H9 (cell line): Measurements from ENCODE around the gene CEACAM4. TPM values are rescaled to one million over a fixed set of nuclear protein-coding genes. Genes with fewer than 3 reads are reported as not detected.

Source experiments
- DNase-seq: peaks from one replicate; pipeline ENCODE4 v3.0.0-alpha.2; 2017
- H2AFZ ChIP-seq: one replicate; pipeline ENCODE4 v1.6.1; 2013; ENCODE audit warnings: mild to moderate bottlenecking, low read length, control low read depth, moderate library complexity
- H2AK5ac ChIP-seq: 2 replicates; pipeline ENCODE4 v1.6.1; 2013; ENCODE audit warnings: low read length, control low read depth, mixed read lengths; ENCODE audit not compliant: insufficient read length
- H2BK120ac ChIP-seq: one replicate; pipeline ENCODE4 v1.6.1; 2013; ENCODE audit warnings: low read depth, mild to moderate bottlenecking, low read length, control low read depth, inconsistent platforms; ENCODE audit not compliant: poor library complexity, severe bottlenecking
- H2BK12ac ChIP-seq: 2 replicates; pipeline ENCODE4 v1.6.1; 2013; ENCODE audit warnings: low read length, control low read depth, mixed read lengths, low read depth; ENCODE audit not compliant: insufficient read length
- H2BK15ac ChIP-seq: 2 replicates; pipeline ENCODE4 v1.6.1; 2013; ENCODE audit warnings: low read depth, low read length, control low read depth
- H2BK20ac ChIP-seq: one replicate; pipeline ENCODE4 v1.6.1; 2013; ENCODE audit warnings: low read depth, mild to moderate bottlenecking, low read length, control low read depth, inconsistent platforms; ENCODE audit not compliant: poor library complexity, severe bottlenecking
- H2BK5ac ChIP-seq: 2 replicates; pipeline ENCODE4 v1.6.1; 2013; ENCODE audit warnings: low read length, control low read depth, mixed read lengths; ENCODE audit not compliant: insufficient read length
- H3K14ac ChIP-seq: 2 replicates; pipeline ENCODE4 v1.6.1; 2013; ENCODE audit warnings: low read length, control low read depth; ENCODE audit not compliant: insufficient read depth
- H3K18ac ChIP-seq: 2 replicates; pipeline ENCODE4 v1.6.1; 2013; ENCODE audit warnings: low read depth, mild to moderate bottlenecking, mixed read lengths, low read length, control low read depth; ENCODE audit not compliant: insufficient read length
- H3K23ac ChIP-seq: 2 replicates; pipeline ENCODE4 v1.6.1; 2013; ENCODE audit warnings: low read length, control low read depth, mixed read lengths, low read depth; ENCODE audit not compliant: insufficient read length
- H3K23me2 ChIP-seq: 2 replicates; pipeline ENCODE4 v1.6.1; 2013; ENCODE audit warnings: low read depth, mild to moderate bottlenecking, mixed read lengths, low read length, control low read depth; ENCODE audit not compliant: insufficient read length, poor library complexity, severe bottlenecking
- H3K27ac ChIP-seq: 2 replicates; pipeline ENCODE4 v1.5.1; 2013; ENCODE audit warnings: low read length, control low read depth, mixed read lengths, low read depth; ENCODE audit not compliant: insufficient read length
- H3K27me3 ChIP-seq: 2 replicates; pipeline ENCODE4 v1.6.1; 2013; ENCODE audit warnings: low read length, control low read depth, inconsistent platforms; ENCODE audit not compliant: insufficient read depth
- H3K4ac ChIP-seq: 2 replicates; pipeline ENCODE4 v1.6.1; 2013; ENCODE audit warnings: low read depth, mild to moderate bottlenecking, control low read depth, inconsistent platforms, low read length, moderate library complexity
- H3K4me1 ChIP-seq: 2 replicates; pipeline ENCODE4 v1.6.1; 2013; ENCODE audit warnings: low read length, control low read depth, inconsistent platforms; ENCODE audit not compliant: insufficient read depth
- H3K4me2 ChIP-seq: 2 replicates; pipeline ENCODE4 v1.6.1; 2013; ENCODE audit warnings: low read length, control low read depth, mixed read lengths; ENCODE audit not compliant: insufficient read length, insufficient read depth
- H3K56ac ChIP-seq: 2 replicates; pipeline ENCODE4 v1.6.1; 2013; ENCODE audit warnings: low read depth, mild to moderate bottlenecking, mixed read lengths, low read length, control low read depth; ENCODE audit not compliant: insufficient read length
- H3K79me1 ChIP-seq: 2 replicates; pipeline ENCODE4 v1.6.1; 2013; ENCODE audit warnings: low read depth, mild to moderate bottlenecking, moderate library complexity, low read length, control low read depth, inconsistent platforms; ENCODE audit not compliant: insufficient read depth, poor library complexity, severe bottlenecking
- H3K79me2 ChIP-seq: 2 replicates; pipeline ENCODE4 v1.6.1; 2013; ENCODE audit warnings: low read length, control low read depth, inconsistent platforms; ENCODE audit not compliant: insufficient read depth
- H3K9ac ChIP-seq: 2 replicates; pipeline ENCODE4 v1.6.1; 2013; ENCODE audit warnings: low read length, control low read depth, mixed read lengths; ENCODE audit not compliant: insufficient read length; ENCODE audit errors: extremely low read depth
- H3K9me3 ChIP-seq: one replicate; pipeline ENCODE4 v1.6.1; 2013; ENCODE audit warnings: low read depth, low read length, inconsistent platforms; ENCODE audit not compliant: control insufficient read depth
- H3T11ph ChIP-seq: one replicate; pipeline ENCODE4 v1.6.1; 2013; ENCODE audit warnings: mild to moderate bottlenecking, low read length, control low read depth, inconsistent platforms
- H4K20me1 ChIP-seq: one replicate; pipeline ENCODE4 v1.6.1; 2013; ENCODE audit not compliant: control insufficient read depth, insufficient read length, insufficient read depth
- H4K5ac ChIP-seq: 2 replicates; pipeline ENCODE4 v1.6.1; 2013; ENCODE audit warnings: low read depth, mild to moderate bottlenecking, mixed read lengths, low read length, control low read depth; ENCODE audit not compliant: insufficient read length
- H4K8ac ChIP-seq: replicated peaks from 2 replicates; pipeline ENCODE4 v1.6.1; 2013; ENCODE audit warnings: low read length, control low read depth, mixed read lengths, low read depth; ENCODE audit not compliant: insufficient read length
- H4K91ac ChIP-seq: 2 replicates; pipeline ENCODE4 v1.6.1; 2013; ENCODE audit warnings: low read depth, mild to moderate bottlenecking, moderate library complexity, mixed read lengths, low read length, control low read depth; ENCODE audit not compliant: insufficient read length
- H3K27ac Mint-ChIP-seq, 3 experiments: 2 replicates in 2 of 3; 3 replicates in 1 of 3; pipeline ENCODE4 v1.8.0; 2020 to 2021; ENCODE audit warnings: mixed read lengths in 3 of 3, mild to moderate bottlenecking in 1 of 3, moderate library complexity in 1 of 3
- H3K27me3 Mint-ChIP-seq: 2 replicates; pipeline ENCODE4 v1.8.0; 2021; ENCODE audit warnings: low read depth, mild to moderate bottlenecking, moderate library complexity, mixed read lengths
- H3K36me3 Mint-ChIP-seq, 3 experiments: 2 replicates in 2 of 3; 3 replicates in 1 of 3; pipeline ENCODE4 v1.8.0; 2020 to 2021; ENCODE audit warnings: low read depth in 3 of 3, mixed read lengths in 3 of 3; ENCODE audit not compliant: insufficient read depth in 1 of 3
- H3K4me1 Mint-ChIP-seq, 2 experiments: 2 replicates each; pipeline ENCODE4 v1.8.0; 2020; ENCODE audit warnings: mixed read lengths in 2 of 2
- H3K4me3 Mint-ChIP-seq, 2 experiments: 2 replicates in 1 of 2; 3 replicates in 1 of 2; pipeline ENCODE4 v1.8.0; 2020 to 2021; ENCODE audit warnings: mild to moderate bottlenecking in 2 of 2, mixed read lengths in 2 of 2, moderate library complexity in 1 of 2
- H3K9me3 Mint-ChIP-seq, 2 experiments: 2 replicates in 1 of 2; 3 replicates in 1 of 2; pipeline ENCODE4 v1.8.0; 2020; ENCODE audit warnings: mild to moderate bottlenecking in 2 of 2, mixed read lengths in 2 of 2, moderate library complexity in 1 of 2
- WGBS: extraction: QIAGEN DNeasy Blood & Tissue Kit; methylation state at CpG from one replicate; pipeline ENCODE4 v1.1.7; 2013; ENCODE audit warnings: missing lambda C conversion rate, low lambda C conversion rate, mixed read lengths; ENCODE audit not compliant: insufficient read length; ENCODE audit errors: extremely low coverage; 5-methylcytosine and 5-hydroxymethylcytosine counted together
- total RNA-seq: library from RNA; stranded (reverse); gene quantifications from 2 replicates; pipeline ENCODE4 v1.2.1, GENCODE V29; 2021
- TF ChIP-seq, protein P1 (sequence below): fragments of 200-600 bp; sonication (generic); conservative IDR thresholded peaks from 3 replicates; pipeline ENCODE4 v1.8.0; 2021; ENCODE audit warnings: antibody characterized with exemption, mild to moderate bottlenecking

CEACAM4 gene
- total RNA-seq, 1 experiment from 2014 or later: not detected

DNA sequence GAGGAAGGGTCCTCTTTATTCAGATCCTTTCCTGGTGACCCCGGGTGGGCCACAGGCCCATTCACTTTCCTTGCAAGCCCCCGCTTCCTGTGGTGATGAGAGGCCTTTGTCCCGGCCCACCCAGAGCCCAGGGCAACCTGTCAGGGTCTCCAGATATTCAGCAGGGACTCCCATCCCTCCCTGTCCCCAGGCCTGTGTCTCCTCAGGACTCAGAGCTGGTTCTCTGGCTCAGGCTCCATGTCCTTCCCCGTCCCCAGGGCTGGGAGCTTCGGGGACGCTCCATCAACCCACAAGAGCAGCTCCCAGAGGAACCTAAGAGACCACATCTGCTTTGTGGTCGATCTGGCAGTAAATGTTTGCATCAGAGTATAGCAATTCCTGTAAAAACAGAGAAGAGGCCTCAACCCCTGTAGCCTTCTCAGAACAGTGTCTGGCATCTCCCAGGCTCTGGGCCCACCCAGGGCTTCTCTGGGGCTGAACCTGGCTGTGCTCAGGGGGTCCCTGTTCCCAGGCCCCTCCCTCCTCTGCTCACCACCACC is 7.8 kb downstream of the CEACAM4 start:
- Histone ChIP-seq H3K79me1 (no peaks in the 10 kb centered on the region), H2BK20ac (no peak overlapping the region), H3K56ac (no peak overlapping the region), H3T11ph (no peak overlapping the region), H2BK15ac (no peak overlapping the region), H4K20me1 (no peaks in the 10 kb centered on the region), H3K9me3 (peaks cover 82% of the 10 kb centered on the region), H3K27me3 (no peaks in the 10 kb centered on the region; the same call in 1 of the 2 replicates), H3K9ac (no peak overlapping the region), H3K4me2 (no peak overlapping the region), H4K8ac (no peak overlapping the region), H3K23me2 (no peaks in the 10 kb centered on the region), H3K14ac (no peak overlapping the region), H2AK5ac (no peak overlapping the region), H4K5ac (no peak overlapping the region), H3K4me1 (no peaks in the 10 kb centered on the region), H2BK5ac (no peak overlapping the region), H3K27ac (no peak overlapping the region), H3K23ac (no peak overlapping the region), H2BK120ac (no peak overlapping the region), H2AFZ (no peak overlapping the region), H2BK12ac (no peak overlapping the region), H3K4ac (no peak overlapping the region), H4K91ac (no peak overlapping the region), H3K79me2 (no peaks in the 10 kb centered on the region), H3K18ac (no peak overlapping the region)
- no peak overlapping the region for H3K27ac Mint-ChIP-seq
- H3K27me3 Mint-ChIP-seq: peaks cover 2% of the 10 kb centered on the region
- peaks cover 81 to 99% of the 10 kb centered on the region in 2 experiments for H3K9me3 Mint-ChIP-seq
- no peaks in the 10 kb centered on the region for H3K4me1 Mint-ChIP-seq
- peaks cover 3 to 22% (median 9%) of the 10 kb centered on the region in 3 experiments; a peak in 5 of 7 replicates for H3K36me3 Mint-ChIP-seq
- no CpG with 5 or more reads among the region's 7 CpGs for WGBS
- peak; percentile 18 for DNase-seq
- no peak overlapping the region for H3K4me3 Mint-ChIP-seq
- TF ChIP-seq, protein P1, sequence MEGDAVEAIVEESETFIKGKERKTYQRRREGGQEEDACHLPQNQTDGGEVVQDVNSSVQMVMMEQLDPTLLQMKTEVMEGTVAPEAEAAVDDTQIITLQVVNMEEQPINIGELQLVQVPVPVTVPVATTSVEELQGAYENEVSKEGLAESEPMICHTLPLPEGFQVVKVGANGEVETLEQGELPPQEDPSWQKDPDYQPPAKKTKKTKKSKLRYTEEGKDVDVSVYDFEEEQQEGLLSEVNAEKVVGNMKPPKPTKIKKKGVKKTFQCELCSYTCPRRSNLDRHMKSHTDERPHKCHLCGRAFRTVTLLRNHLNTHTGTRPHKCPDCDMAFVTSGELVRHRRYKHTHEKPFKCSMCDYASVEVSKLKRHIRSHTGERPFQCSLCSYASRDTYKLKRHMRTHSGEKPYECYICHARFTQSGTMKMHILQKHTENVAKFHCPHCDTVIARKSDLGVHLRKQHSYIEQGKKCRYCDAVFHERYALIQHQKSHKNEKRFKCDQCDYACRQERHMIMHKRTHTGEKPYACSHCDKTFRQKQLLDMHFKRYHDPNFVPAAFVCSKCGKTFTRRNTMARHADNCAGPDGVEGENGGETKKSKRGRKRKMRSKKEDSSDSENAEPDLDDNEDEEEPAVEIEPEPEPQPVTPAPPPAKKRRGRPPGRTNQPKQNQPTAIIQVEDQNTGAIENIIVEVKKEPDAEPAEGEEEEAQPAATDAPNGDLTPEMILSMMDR: no peak
